Stomach smooth muscle (tissue), 2 donors: ENCODE measurements around the gene CHID1.

Experiments used
- H3K27ac ChIP-seq: one replicate; pipeline ENCODE4 v1.7.0; 2013; ENCODE audit warnings: mild to moderate bottlenecking, low read length, inconsistent platforms
- H3K27me3 ChIP-seq, 2 donors: one replicate each; pipeline ENCODE4 v1.7.0; 2013; ENCODE audit warnings: low read length in 2 of 2; ENCODE audit not compliant: insufficient read depth in 2 of 2, control insufficient read depth in 1 of 2
- H3K36me3 ChIP-seq, 2 donors: one replicate each; pipeline ENCODE4 v1.7.0; 2013; ENCODE audit warnings: low read length in 2 of 2; ENCODE audit not compliant: control insufficient read depth in 2 of 2, insufficient read depth in 2 of 2
- H3K4me1 ChIP-seq: one replicate; pipeline ENCODE4 v1.7.0; 2013; ENCODE audit warnings: low read length; ENCODE audit not compliant: control insufficient read depth, insufficient read depth
- H3K4me3 ChIP-seq, 2 donors: one replicate each; pipeline ENCODE4 v1.7.0; 2013; ENCODE audit warnings: low read length in 2 of 2
- H3K9ac ChIP-seq, 2 donors: one replicate each; pipeline ENCODE4 v1.7.0; 2013; ENCODE audit warnings: low read length in 2 of 2, mild to moderate bottlenecking in 1 of 2
- H3K9me3 ChIP-seq, 2 donors: one replicate each; pipeline ENCODE4 v1.7.0; 2013; ENCODE audit warnings: low read length in 2 of 2; ENCODE audit not compliant: control insufficient read depth in 2 of 2
- donor health status: healthy.
- donor health status: Pancreatic carcinoma.

The CHID1 gene

DNA sequence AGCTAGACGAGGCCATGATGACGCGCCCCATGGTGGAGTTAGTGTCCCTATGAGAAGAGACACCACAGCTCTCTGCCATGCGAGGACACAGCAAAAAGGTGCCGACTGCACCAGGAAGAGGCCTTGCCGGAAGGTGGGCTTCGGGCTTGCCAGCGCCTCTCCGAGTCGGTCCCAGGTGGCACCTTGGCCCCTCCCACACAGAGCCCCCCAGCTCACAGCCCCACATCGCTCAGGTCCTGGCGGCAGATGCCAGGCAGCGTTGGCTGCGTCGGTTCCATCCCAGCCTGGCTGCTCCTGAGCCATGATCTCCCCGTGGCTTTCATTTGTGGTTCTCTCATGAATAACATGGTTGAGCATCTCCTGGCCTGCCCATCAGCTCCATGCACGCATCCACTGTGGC is 24.0 kb downstream of the CHID1 start:
- no peak overlapping the region for H3K9ac ChIP-seq
- no peak overlapping the region for H3K4me3 ChIP-seq
- peaks cover 0 to 8% of the 10 kb centered on the region in 2 donors for H3K36me3 ChIP-seq
- no peaks in the 10 kb centered on the region for H3K4me1 ChIP-seq
- no peaks in the 10 kb centered on the region for H3K27me3 ChIP-seq
- no peak overlapping the region for H3K27ac ChIP-seq
- H3K9me3 ChIP-seq: no peaks in the 10 kb centered on the region

DNA sequence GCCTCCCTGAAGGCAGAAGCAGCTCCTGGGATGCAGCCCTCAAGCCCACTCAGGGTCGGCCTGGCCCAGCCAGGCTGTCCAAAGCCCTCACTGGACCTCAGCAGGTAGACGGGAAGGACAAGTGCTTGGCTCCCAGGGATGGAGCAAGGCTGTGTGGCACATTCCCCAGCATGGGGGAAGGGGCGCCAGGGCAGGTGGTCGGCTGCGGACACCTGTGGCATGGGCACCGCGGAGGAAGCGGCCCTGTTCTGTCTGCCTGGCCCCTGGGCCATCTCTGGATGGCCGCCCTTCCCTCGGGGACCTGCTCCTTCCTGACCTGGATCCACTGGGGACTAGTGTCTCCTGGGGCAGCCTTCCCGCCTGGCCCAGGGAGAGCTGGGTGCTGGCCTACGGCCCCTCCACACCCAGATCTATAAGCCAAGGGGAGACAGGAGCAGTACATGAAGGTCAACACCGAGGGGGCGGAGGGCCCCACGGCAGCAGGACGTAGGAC is 26.0 kb downstream of the CHID1 start:
- no peaks in the 10 kb centered on the region for H3K27me3 ChIP-seq
- no peaks in the 10 kb centered on the region for H3K9me3 ChIP-seq
- no peak overlapping the region for H3K9ac ChIP-seq
- H3K27ac ChIP-seq: no peak overlapping the region
- H3K4me1 ChIP-seq: no peaks in the 10 kb centered on the region
- peaks cover 0 to 9% of the 10 kb centered on the region in 2 donors for H3K36me3 ChIP-seq
- H3K4me3 ChIP-seq: no peak overlapping the region

DNA sequence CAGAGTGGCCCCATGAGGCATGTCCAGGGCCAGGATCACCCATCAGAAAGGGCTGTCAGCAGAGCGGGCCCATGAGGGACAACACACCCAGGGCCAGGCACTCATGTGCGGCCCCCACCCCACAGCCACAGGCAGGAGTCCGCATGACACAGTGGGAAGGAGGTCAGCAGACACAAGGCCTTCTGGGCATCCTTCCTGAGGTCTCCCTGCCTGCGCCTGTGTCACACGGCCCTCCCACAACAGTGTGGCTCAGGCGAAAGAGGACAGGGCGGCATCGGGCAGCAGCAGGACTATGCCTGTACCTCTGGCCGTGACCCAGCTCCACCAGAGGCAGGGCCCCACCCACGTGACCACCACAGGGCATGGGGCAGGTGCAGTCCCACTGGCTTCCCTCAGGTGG is 27.1 kb downstream of the CHID1 start:
- Histone ChIP-seq H3K36me3 (peaks cover 0 to 9% of the 10 kb centered on the region in 2 donors), H3K27ac (no peak overlapping the region), H3K9me3 (no peaks in the 10 kb centered on the region), H3K9ac (no peak overlapping the region), H3K4me1 (no peaks in the 10 kb centered on the region), H3K4me3 (no peak overlapping the region), H3K27me3 (no peaks in the 10 kb centered on the region)

DNA sequence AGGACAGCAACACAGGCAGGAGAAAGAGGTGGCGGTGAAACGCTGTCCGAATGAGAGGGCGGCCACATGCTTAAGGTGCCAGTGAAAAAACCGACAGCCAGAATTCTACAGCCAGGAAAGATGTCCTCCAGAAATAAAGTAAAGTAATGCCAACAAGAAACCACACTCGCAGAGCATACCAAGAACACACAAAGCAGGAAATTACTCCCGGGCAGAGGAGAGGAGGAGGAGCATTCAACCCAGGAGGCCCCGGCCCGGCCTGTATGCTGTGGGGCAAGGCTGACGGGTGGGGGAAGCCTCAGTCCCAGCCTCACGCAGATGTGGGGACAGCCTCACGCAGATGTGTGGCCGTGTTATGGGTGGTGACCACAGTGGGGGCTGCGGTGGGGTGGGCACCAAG is 28.0 kb downstream of the CHID1 start:
- H3K27me3 ChIP-seq: no peaks in the 10 kb centered on the region
- no peak overlapping the region for H3K4me3 ChIP-seq
- H3K4me1 ChIP-seq: no peaks in the 10 kb centered on the region
- H3K9ac ChIP-seq: no peak overlapping the region
- no peak overlapping the region for H3K27ac ChIP-seq
- H3K9me3 ChIP-seq: no peaks in the 10 kb centered on the region
- H3K36me3 ChIP-seq: peaks cover 0 to 9% of the 10 kb centered on the region in 2 donors

DNA sequence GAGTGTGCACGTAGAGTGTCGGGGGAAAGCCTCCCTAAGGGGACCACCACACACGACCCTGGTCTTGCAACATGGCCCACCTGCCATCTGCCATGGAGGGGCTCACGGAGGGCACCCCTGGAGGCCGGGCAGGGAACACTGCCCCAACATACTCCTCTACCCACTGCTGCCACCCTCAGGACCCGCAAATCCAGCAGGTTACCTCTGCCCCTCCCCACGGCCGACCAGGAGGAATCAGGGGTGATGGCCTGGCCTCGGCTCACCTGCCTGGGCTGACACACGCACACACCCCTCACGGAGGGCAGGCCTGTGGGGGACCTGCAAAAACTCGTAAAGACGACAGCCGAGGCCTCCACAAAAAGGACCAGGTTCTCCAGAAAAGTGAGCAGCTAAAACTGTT is 30.2 kb downstream of the CHID1 start:
- Histone ChIP-seq H3K4me3 (no peak overlapping the region), H3K27ac (no peak overlapping the region), H3K4me1 (no peaks in the 10 kb centered on the region), H3K9ac (no peak overlapping the region), H3K27me3 (no peaks in the 10 kb centered on the region), H3K36me3 (peaks cover 0 to 2% of the 10 kb centered on the region in 2 donors), H3K9me3 (no peaks in the 10 kb centered on the region)

DNA sequence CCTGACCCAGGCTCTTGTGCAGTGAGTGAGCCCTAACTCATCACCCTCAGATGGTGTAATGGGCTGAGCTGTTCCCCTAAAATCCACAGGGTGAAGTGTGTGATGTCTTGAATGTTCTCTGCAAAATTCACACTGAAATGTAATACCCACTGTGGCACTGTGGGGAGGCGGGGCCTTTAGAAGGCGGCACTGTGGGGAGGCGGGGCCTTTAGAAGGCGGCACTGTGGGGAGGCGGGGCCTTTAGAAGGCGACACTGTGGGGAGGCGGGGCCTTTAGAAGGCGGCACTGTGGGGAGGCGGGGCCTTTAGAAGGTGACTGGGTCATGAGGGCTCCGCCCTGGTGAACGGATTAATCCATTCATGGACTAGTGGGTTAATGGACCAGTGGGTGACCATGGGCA is 33.0 kb downstream of the CHID1 start:
- Histone ChIP-seq H3K27ac (no peak overlapping the region), H3K4me3 (no peak overlapping the region), H3K9me3 (no peaks in the 10 kb centered on the region), H3K36me3 (peaks cover 0 to 2% of the 10 kb centered on the region in 2 donors), H3K4me1 (no peaks in the 10 kb centered on the region), H3K27me3 (no peaks in the 10 kb centered on the region), H3K9ac (no peak overlapping the region)

DNA sequence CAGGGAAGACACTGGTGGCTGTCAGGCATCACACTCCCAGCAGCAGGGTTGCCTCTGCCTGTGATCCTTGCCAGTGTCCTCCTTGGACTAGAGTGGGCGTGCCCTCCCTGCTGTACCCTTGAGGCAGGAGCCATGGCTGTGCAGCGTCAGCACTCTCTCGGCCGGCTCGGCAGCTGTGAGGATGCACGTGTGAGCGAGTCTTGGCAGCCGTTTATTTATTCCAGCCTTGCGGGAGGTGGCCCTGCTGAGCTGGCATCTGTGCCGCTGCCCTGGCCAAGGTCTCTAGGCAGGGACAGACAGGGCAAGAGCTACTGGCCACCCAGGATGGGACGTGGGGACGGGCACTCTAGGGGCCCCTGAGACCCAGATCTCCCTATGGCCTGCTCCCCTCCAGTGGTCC is 34.1 kb downstream of the CHID1 start:
- Histone ChIP-seq H3K9ac (no peak overlapping the region), H3K4me1 (no peaks in the 10 kb centered on the region), H3K4me3 (no peak overlapping the region), H3K27ac (no peak overlapping the region), H3K27me3 (no peaks in the 10 kb centered on the region), H3K36me3 (peaks cover 0 to 2% of the 10 kb centered on the region in 2 donors), H3K9me3 (no peaks in the 10 kb centered on the region)

DNA sequence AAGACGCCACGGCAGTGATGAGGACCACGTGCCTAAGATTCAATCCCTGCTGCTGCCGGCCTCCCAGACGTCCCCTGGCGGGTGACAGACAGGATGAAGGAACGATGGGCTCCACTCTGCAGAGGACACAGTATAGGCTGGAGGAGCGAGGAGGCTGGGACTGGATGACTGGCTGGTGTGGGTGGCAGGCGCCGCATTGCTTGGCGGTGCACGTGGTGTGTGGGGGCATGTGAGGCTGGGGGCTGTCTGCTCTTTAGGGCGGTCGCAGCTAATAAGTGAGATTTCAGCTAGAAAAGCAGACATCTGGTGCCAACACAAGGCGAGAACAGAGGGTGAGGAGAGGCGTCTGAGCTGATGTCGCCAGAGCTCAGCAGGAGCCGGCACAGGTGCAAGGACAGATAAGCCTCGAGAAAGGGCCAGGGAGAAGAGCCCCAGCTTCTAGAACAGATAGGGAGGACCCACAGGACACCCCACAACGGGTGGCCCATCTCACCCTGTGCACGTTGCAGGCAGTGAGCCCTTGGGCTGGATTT is 34.8 kb downstream of the CHID1 start:
- no peaks in the 10 kb centered on the region for H3K27me3 ChIP-seq
- no peak overlapping the region for H3K9ac ChIP-seq
- H3K27ac ChIP-seq: no peak overlapping the region
- no peak overlapping the region for H3K4me3 ChIP-seq
- H3K9me3 ChIP-seq: no peaks in the 10 kb centered on the region
- peaks cover 0 to 2% of the 10 kb centered on the region in 2 donors for H3K36me3 ChIP-seq
- no peaks in the 10 kb centered on the region for H3K4me1 ChIP-seq

DNA sequence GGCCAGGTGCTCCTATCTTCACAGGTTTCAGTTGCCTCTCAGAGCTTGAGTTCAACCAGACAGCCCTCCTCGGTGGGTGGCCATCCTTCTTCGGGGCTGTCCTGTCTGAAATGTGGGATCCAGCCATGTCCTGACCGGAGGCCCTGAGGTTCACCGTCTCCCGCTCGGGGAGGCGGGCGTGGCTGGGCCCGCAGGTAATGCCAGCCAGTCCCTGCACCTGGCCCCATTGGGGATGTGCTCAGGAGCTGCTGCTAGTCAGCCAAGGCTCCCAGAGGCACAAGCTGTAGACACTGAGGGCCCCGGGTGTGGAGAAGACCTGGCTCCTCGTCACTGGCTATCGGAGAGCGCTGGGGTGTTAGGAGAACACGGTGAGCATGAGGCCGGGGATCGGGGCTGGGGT is 35.4 kb downstream of the CHID1 start:
- no peak overlapping the region for H3K27ac ChIP-seq
- no peak overlapping the region for H3K4me3 ChIP-seq
- no peaks in the 10 kb centered on the region for H3K9me3 ChIP-seq
- no peaks in the 10 kb centered on the region for H3K27me3 ChIP-seq
- H3K4me1 ChIP-seq: no peaks in the 10 kb centered on the region
- peaks cover 0 to 2% of the 10 kb centered on the region in 2 donors for H3K36me3 ChIP-seq
- no peak overlapping the region for H3K9ac ChIP-seq

DNA sequence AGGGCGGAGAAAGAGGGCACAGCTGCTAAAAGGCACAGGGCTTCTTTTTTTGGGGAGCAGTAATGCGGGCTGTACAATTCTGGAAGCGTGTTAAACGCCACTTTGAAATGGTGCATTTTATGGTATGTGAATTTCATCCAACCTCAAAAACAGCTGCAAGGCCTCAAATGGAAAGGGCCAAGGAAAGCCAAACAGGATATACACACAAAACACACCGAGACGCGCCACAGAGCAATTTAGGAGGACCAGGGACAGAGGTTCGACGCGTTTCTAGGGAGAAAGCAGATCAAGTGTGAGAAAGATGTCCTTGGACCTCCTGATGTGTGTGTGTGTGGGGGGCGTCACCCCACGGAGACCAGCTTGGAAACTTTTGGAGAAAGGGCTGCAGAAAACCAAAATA is 36.9 kb downstream of the CHID1 start:
- H3K4me3 ChIP-seq: no peak overlapping the region
- no peaks in the 10 kb centered on the region for H3K4me1 ChIP-seq
- H3K27me3 ChIP-seq: no peaks in the 10 kb centered on the region
- H3K9me3 ChIP-seq: no peaks in the 10 kb centered on the region
- no peak overlapping the region for H3K9ac ChIP-seq
- H3K27ac ChIP-seq: no peak overlapping the region
- H3K36me3 ChIP-seq: peaks cover 0 to under 1% of the 10 kb centered on the region in 2 donors

DNA sequence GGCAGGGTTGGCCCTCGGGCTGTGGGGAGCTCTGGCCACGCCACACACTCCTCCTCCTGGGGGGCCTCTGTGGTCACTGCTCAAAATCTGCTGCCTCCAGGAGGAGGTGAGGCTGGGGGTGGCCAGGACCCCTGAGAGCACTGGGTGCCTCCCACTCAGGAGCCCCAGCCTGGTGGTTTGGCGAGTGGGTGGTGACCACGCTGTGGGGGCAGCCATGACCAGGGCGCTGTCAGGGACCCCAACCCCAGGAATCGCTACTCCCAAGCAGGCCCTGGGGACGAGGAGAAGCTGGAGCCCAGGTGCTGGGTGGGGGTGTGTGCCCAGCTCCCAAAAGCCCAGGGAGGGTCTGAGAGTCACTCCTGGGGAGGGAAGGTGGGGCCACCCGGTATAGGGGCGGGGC is 37.8 kb downstream of the CHID1 start:
- Histone ChIP-seq H3K4me3 (no peak overlapping the region), H3K4me1 (no peaks in the 10 kb centered on the region), H3K36me3 (peaks cover 0 to 3% of the 10 kb centered on the region in 2 donors), H3K9ac (no peak overlapping the region), H3K27ac (no peak overlapping the region), H3K27me3 (no peaks in the 10 kb centered on the region), H3K9me3 (no peaks in the 10 kb centered on the region)
